GM18861 (cell line): ENCODE results near the gene CDH24.

Experiments used
- ATAC-seq: cut with Tn5 transposase; IDR thresholded peaks from one replicate; pipeline ENCODE4 v1.9.1; 2021; ENCODE audit not compliant: unreplicated experiment

Gene CDH24

GRCh38 chr14:23056956-23057756, at the start of gene CDH24:
CDH24 (minus strand) TSS chr14:23057520; CDS start chr14:23055733, 1,787 bp downstream.
- ATAC-seq: peak; percentile 36

DNA sequence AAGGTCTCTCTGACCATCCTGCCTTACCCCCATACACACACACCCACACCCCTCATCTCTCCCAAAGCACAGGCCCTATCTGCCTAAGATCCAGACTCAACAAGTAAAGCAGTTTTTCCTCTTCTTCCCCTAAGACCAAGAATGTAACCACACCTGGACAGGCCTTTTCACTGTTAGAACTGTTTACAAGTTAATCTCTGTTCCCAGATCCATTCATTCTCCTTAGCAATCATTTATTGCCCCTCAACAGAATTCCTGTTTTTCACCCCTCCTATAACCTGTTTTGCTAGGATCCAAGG, 49.4 kb upstream of the CDH24 start:
- ATAC-seq: no peak

- no peak for ATAC-seq
Measured at GRCh38 chr14:23105348-23105824, 48.1 kb upstream of the CDH24 start.

DNA sequence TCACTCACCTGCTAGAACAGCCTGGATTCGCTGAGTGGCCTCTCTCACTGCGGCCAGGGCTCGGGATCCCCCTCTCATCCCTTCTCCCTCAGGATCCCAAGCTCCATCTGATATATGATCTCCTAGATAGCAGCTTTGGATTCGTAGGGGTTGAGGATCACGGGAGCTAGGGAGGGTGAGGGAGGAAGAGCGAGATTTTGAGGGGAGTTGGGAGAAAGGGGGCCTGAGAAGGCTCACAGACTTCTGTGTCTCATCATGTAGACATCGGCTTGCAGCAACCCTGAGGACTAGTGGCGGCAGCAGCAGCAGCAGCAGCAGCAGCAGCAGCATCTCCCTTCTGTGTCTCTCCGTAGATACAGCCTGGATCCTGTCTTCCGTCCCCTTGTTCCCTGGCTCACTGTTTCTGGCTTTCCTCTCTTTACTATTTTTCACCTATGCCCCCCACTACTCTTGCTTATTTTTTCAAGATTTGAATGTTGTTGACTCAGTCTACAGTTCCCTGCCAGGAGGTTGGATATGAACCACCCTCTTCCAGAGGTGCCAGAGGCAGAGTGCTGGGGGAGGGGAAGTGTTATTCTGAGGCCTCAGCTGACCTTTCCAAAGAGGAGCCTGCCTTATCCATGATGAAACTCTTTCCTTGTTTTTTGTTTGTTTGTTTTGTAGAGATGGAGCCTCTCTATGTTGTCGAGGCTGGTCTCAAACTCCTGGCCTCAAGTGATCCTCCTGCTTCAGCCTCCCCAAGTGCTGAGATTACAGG, 47.4 kb upstream of the CDH24 start, which contains the start of gene CIROP:
TSS of gene CIROP (minus strand) at position 399 of the 757 bp plus-strand sequence. CDS start at position 330, 69 bp downstream.
- ATAC-seq: no peak

- no peak for ATAC-seq
Measured at GRCh38 chr14:23104070-23104590, 46.8 kb upstream of the CDH24 start.

GRCh38 chr14:23103581-23103980, 46.3 kb upstream of the CDH24 start:
- no peak for ATAC-seq

- ATAC-seq: no peak
Measured at GRCh38 chr14:23102801-23103200, 45.5 kb upstream of the CDH24 start.

DNA sequence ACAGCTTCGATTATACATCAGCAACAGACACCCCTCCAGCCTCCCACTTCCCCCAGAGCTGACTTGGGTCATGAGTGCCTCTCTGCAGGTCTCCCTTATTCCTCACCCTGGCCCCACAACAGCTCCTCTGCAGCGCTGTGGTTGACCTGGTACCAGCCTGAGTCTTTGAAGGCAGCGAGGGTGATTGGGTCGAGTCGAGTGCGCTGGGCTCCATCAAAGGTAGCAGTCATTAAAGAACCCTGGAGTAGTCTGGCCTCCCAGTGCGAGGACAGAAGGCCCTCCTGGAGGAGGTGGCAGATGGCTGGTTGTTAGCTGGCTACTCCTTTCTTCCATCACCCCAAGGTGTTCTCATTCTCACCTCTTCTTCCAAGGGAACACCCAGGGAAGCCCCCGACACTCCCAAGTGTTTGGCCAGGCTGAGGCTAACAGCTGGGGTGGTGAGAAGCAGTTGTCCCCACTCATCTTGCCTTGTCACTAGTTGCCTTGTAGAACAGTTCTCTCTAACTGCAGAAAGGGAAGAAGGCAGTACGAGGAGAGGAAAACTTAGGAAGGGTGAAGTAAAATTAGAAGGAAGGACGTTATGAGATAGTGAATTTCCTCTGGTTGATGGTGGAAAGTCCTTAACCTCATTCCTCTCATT, 44.8 kb upstream of the CDH24 start:
- no peak for ATAC-seq

- no peak for ATAC-seq
Measured at GRCh38 chr14:23101213-23101970, 44.1 kb upstream of the CDH24 start.

- no peak for ATAC-seq
Measured at GRCh38 chr14:23099212-23099861, 42.0 kb upstream of the CDH24 start.

DNA sequence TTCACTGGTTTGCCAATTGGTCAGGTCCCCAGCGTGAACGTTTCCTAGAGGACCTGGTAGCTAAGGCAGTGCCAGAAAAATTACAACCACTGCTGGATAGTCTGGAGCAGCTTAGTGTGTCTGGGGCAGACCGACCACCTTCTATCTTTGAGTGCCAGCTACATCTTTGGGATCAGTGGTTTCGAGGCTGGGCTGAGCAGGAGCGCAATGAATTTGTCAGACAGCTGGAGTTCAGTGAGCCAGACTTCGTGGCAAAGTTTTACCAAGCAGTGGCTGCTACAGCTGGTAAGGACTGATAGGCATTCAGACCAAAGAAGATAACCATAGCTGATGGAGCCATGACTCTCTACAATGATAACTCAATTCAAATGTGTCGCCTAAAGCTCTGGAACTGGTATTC, 40.5 kb upstream of the CDH24 start:
- ATAC-seq: no peak

GRCh38 chr14:23095196-23096108, 38.1 kb upstream of the CDH24 start, which contains the start of gene C14orf119:
C14orf119 (plus strand) TSS chr14:23095505; CDS start chr14:23097659, 2,154 bp downstream.
- ATAC-seq: peak; percentile 83

DNA sequence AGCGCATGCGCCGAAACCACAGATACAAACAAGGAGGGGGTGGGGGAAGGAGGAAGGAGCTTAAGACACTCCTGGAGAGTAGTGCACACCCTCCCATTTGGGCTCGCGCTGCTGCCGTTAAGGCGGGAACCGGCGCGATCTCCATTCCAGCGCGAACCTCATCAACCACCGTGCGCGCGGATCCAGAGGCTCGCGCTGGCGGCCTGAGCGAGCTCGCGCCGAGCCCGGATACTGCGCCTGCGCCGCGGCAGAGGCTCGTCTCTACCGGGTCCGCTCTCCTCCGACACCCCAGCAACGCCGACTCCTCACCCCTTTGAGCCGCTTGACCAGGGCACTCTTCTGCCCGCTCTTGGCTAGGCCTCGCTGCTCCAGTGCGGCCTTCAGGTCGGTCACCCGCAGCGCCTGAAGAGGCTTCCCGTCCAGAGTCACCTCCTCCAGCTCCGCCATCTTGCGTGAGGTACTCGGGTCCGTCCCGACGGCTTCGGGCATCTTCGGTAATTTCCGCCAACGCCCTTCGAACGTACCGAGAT, 37.4 kb upstream of the CDH24 start, which contains the start of gene ACIN1:
TSS of gene ACIN1 (minus strand) at position 471 of the 530 bp plus-strand sequence. CDS start at position 447, 24 bp downstream.
- peak; percentile 25 for ATAC-seq

GRCh38 chr14:23093991-23094665, 36.8 kb upstream of the CDH24 start:
- no peak for ATAC-seq

- no peak for ATAC-seq
Measured at GRCh38 chr14:23093526-23093925, 36.2 kb upstream of the CDH24 start.

GRCh38 chr14:23093104-23093503, 35.8 kb upstream of the CDH24 start:
- ATAC-seq: no peak

- no peak for ATAC-seq
Measured at GRCh38 chr14:23091294-23092225, 34.2 kb upstream of the CDH24 start.
